ES-I3 (cell line): ENCODE results near the gene FUCA1.
"Not testable (repeated sequence)": the region's sequence is repeated elsewhere in the genome, so short reads cannot be mapped to it uniquely, and the experiment has no call there.

Experiments used
- H3K36me3 ChIP-seq: 2 replicates; pipeline ENCODE4 v1.6.1; 2013; ENCODE audit warnings: mild to moderate bottlenecking, low read length, control low read depth, moderate library complexity; ENCODE audit not compliant: insufficient read depth
- H3K4me1 ChIP-seq: 2 replicates; pipeline ENCODE4 v1.6.1; 2013; ENCODE audit warnings: mild to moderate bottlenecking, control low read depth, low read length; ENCODE audit not compliant: insufficient read depth
- H3K9ac ChIP-seq: 2 replicates; pipeline ENCODE4 v1.6.1; 2013; ENCODE audit warnings: low read depth, mild to moderate bottlenecking, low read length, moderate library complexity
- H3K9me3 ChIP-seq: 2 replicates; pipeline ENCODE4 v1.6.1; 2013; ENCODE audit warnings: mild to moderate bottlenecking, low read length, moderate library complexity; ENCODE audit not compliant: control insufficient read depth, insufficient read depth

The FUCA1 gene

GRCh38 chr1:23838401-23838866 is 29.7 kb downstream of the FUCA1 start:
- H3K9me3 ChIP-seq: no peaks in the 10 kb centered on the region
- peak overlapping the region; percentile 35; the same call in 1 of the 2 replicates for H3K9ac ChIP-seq
- H3K36me3 ChIP-seq: no peaks in the 10 kb centered on the region
- H3K4me1 ChIP-seq: no peaks in the 10 kb centered on the region

- H3K36me3 ChIP-seq: no peaks in the 10 kb centered on the region
- peak overlapping the region; percentile 35; the same call in 1 of the 2 replicates for H3K9ac ChIP-seq
- no peaks in the 10 kb centered on the region for H3K4me1 ChIP-seq
- H3K9me3 ChIP-seq: no peaks in the 10 kb centered on the region
Observed at GRCh38 chr1:23837908-23838307, 30.2 kb downstream of the FUCA1 start.

GRCh38 chr1:23836037-23836436 is 32.1 kb downstream of the FUCA1 start:
- no peaks in the 10 kb centered on the region for H3K36me3 ChIP-seq
- H3K9ac ChIP-seq: no peak overlapping the region
- no peaks in the 10 kb centered on the region for H3K9me3 ChIP-seq
- no peaks in the 10 kb centered on the region for H3K4me1 ChIP-seq

- not testable (repeated sequence) for H3K36me3 ChIP-seq, H3K9me3 ChIP-seq, H3K9ac ChIP-seq, H3K4me1 ChIP-seq
Observed at GRCh38 chr1:23834156-23834555, 33.9 kb downstream of the FUCA1 start.

- H3K9ac ChIP-seq: no peak overlapping the region
Observed at GRCh38 chr1:23827717-23828116, 40.4 kb downstream of the FUCA1 start.

GRCh38 chr1:23826590-23826989 is 41.5 kb downstream of the FUCA1 start:
- H3K36me3 ChIP-seq, H3K4me1 ChIP-seq, H3K9ac ChIP-seq, H3K9me3 ChIP-seq: not testable (repeated sequence)

More at GRCh38 chr1:23827717-23828116, 40.4 kb downstream of the FUCA1 start:
- no peaks in the 10 kb centered on the region for H3K36me3 ChIP-seq
- H3K9me3 ChIP-seq: no peaks in the 10 kb centered on the region
- H3K4me1 ChIP-seq: no peaks in the 10 kb centered on the region

- no peaks in the 10 kb centered on the region for H3K4me1 ChIP-seq
- H3K9ac ChIP-seq: peak overlapping the region; percentile 100
- no peaks in the 10 kb centered on the region for H3K36me3 ChIP-seq
- H3K9me3 ChIP-seq: no peaks in the 10 kb centered on the region
Observed at GRCh38 chr1:23825762-23826522, 42.1 kb downstream of the FUCA1 start.

- no peaks in the 10 kb centered on the region for H3K36me3 ChIP-seq
- no peaks in the 10 kb centered on the region for H3K9me3 ChIP-seq
- H3K9ac ChIP-seq: peak within 1 kb of the TSS; percentile 100
- no peaks in the 10 kb centered on the region for H3K4me1 ChIP-seq
Observed at GRCh38 chr1:23825076-23825761, 42.9 kb downstream of the FUCA1 start, which contains the start of gene HMGCL. Gene HMGCL (minus strand): TSS chr1:23825429. CDS start chr1:23825415, 14 bp downstream.

- H3K4me1 ChIP-seq: no peaks in the 10 kb centered on the region
- no peaks in the 10 kb centered on the region for H3K36me3 ChIP-seq
- peak overlapping the region; percentile 100 for H3K9ac ChIP-seq
- no peaks in the 10 kb centered on the region for H3K9me3 ChIP-seq
Observed at GRCh38 chr1:23824711-23825075, 43.4 kb downstream of the FUCA1 start.

GRCh38 chr1:23823767-23824166 is 44.3 kb downstream of the FUCA1 start:
- Histone ChIP-seq H3K9me3 (no peaks in the 10 kb centered on the region), H3K9ac (no peak overlapping the region)

GRCh38 chr1:23817633-23818032 is 50.5 kb downstream of the FUCA1 start:
- Histone ChIP-seq H3K4me1 (no peaks in the 10 kb centered on the region), H3K9ac (no peak overlapping the region), H3K9me3 (no peaks in the 10 kb centered on the region), H3K36me3 (peaks cover 6% of the 10 kb centered on the region)

More at GRCh38 chr1:23823767-23824166, 44.3 kb downstream of the FUCA1 start:
- Histone ChIP-seq H3K4me1 (no peaks in the 10 kb centered on the region), H3K36me3 (no peaks in the 10 kb centered on the region)

- Histone ChIP-seq H3K9me3 (no peaks in the 10 kb centered on the region), H3K9ac (no peak overlapping the region), H3K36me3 (peaks cover 6% of the 10 kb centered on the region), H3K4me1 (no peaks in the 10 kb centered on the region)
Observed at GRCh38 chr1:23816906-23817305, 51.2 kb downstream of the FUCA1 start.

GRCh38 chr1:23816361-23816760 is 51.7 kb downstream of the FUCA1 start:
- no peaks in the 10 kb centered on the region for H3K9me3 ChIP-seq
- H3K4me1 ChIP-seq: no peaks in the 10 kb centered on the region
- H3K36me3 ChIP-seq: peaks cover 6% of the 10 kb centered on the region
- H3K9ac ChIP-seq: no peak overlapping the region

- H3K9ac ChIP-seq: no peak overlapping the region
- no peaks in the 10 kb centered on the region for H3K4me1 ChIP-seq
- no peaks in the 10 kb centered on the region for H3K9me3 ChIP-seq
- H3K36me3 ChIP-seq: peaks cover 6% of the 10 kb centered on the region
Observed at GRCh38 chr1:23814016-23814415, 54.1 kb downstream of the FUCA1 start.
